T-helper 1 cell treated with Interleukin-12 subunit alpha and Interleukin-12 subunit beta and Interleukin-4 antibody, amounts not matched to agents 30 μg/mL and 1 μg/mL, for 36 hours (primary cell): ENCODE measurements around the gene RANBP3.

Experiments used
- H3K27ac Mint-ChIP-seq: one replicate; pipeline ENCODE4 v1.8.0; 2021; ENCODE audit warnings: mild to moderate bottlenecking, mixed read lengths
- H3K27me3 Mint-ChIP-seq: one replicate; pipeline ENCODE4 v1.8.0; 2021; ENCODE audit warnings: low read depth, mixed read lengths
- H3K36me3 Mint-ChIP-seq: one replicate; pipeline ENCODE4 v1.8.0; 2021; ENCODE audit warnings: low read depth, mixed read lengths
- H3K4me1 Mint-ChIP-seq: one replicate; pipeline ENCODE4 v1.8.0; 2021; ENCODE audit warnings: low read depth, mixed read lengths
- H3K4me3 Mint-ChIP-seq: one replicate; pipeline ENCODE4 v1.8.0; 2021; ENCODE audit warnings: mild to moderate bottlenecking, moderate library complexity, mixed read lengths
- H3K9me3 Mint-ChIP-seq: one replicate; pipeline ENCODE4 v1.8.0; 2021; ENCODE audit warnings: mixed read lengths

The RANBP3 gene

DNA sequence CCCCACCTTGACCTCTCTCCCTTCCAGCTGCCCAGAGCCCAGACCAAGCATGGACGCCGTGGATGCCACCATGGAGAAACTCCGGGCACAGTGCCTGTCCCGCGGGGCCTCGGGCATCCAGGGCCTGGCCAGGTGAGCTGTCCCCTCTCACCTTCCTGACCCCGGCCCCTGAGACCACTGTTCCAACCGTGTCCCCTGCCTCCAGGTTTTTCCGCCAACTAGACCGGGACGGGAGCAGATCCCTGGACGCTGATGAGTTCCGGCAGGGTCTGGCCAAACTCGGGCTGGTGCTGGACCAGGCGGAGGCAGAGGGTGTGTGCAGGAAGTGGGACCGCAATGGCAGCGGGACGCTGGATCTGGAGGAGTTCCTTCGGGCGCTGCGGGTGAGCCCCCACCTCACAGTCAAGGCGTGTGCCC, 63.6 kb downstream of the RANBP3 start:
- Mint-ChIP-seq H3K4me1 (no peaks in the 10 kb centered on the region), H3K9me3 (no peaks in the 10 kb centered on the region), H3K4me3 (no peak overlapping the region), H3K36me3 (peaks cover 5% of the 10 kb centered on the region), H3K27ac (no peak overlapping the region), H3K27me3 (no peaks in the 10 kb centered on the region)

DNA sequence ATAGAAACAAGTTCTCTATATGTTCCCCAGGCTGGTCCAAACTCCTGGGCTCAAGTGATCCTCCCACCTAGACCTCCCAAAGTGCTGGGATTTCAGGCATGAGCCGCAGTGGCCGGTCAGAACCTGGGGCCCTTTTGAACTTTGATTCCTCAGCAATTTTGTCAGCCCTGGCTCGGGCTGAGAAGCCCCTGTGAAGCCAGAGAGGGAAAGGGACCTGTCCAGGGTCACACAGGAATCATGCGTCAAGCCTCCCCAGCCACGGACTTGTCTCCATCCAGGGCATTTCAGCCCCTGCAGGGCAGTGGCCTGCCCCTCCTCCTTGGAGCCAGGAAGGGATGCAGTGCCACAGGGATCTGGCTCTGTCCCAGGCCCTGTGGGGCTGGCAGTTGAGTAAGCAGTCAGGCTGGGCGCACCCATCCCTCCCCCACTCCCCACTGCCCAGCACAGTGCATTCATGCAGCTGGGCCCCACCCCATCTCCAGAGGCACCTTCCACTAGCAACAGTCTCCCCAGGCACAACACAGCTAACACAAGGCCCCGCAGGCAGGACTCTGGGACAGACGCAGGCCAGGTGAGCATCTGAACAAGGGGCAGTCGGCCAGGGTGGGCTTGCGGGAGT, 64.1 kb downstream of the RANBP3 start, which contains the start of gene CAPS:
TSS of gene CAPS (plus strand) at position 516 of the 619 bp plus-strand sequence. CDS start 153 bp downstream, outside the sequence.
- H3K9me3 Mint-ChIP-seq = no peaks in the 10 kb centered on the region
- no peaks in the 10 kb centered on the region for H3K4me1 Mint-ChIP-seq
- H3K36me3 Mint-ChIP-seq = peaks cover 5% of the 10 kb centered on the region
- H3K4me3 Mint-ChIP-seq = no peak within 1 kb of the TSS
- no peak within 1 kb of the TSS for H3K27ac Mint-ChIP-seq
- H3K27me3 Mint-ChIP-seq = no peaks in the 10 kb centered on the region

DNA sequence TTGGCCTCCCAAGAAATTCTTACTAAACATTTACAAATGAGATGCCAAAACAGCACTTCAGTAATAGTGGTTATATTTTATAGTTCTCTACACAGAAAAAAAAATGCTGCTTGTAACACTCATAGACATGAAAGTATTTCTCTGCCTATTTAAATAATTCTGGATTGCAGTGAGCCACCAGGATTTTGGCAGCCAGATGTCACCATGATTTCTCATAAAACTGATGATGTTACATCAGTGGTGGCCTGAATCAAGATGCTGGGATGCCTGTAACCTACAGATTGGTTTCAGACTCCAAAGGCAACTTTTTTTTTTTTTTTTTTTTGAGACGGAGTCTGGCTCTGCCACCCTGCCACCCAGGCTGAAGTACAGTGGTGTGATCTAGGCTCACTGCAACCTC, 66.6 kb downstream of the RANBP3 start:
- H3K4me3 Mint-ChIP-seq = no peak overlapping the region
- H3K9me3 Mint-ChIP-seq = no peaks in the 10 kb centered on the region
- H3K4me1 Mint-ChIP-seq = peaks cover 4% of the 10 kb centered on the region
- H3K36me3 Mint-ChIP-seq = peaks cover 2% of the 10 kb centered on the region
- H3K27ac Mint-ChIP-seq = no peak overlapping the region
- no peaks in the 10 kb centered on the region for H3K27me3 Mint-ChIP-seq

DNA sequence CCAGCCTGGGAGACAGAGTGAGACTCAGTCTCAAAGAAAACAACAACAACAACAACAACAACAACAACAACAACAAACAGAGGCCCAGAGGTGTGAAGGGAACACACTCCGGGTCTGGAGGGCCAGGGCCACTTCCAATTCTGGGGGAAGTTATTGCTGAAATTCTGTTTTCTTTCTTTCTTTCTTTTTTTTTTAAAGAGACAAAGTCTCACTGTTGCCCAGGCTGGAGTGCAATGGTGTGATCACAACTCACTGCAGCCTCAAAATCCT, 67.4 kb downstream of the RANBP3 start:
- Mint-ChIP-seq H3K4me1 (peaks cover 8% of the 10 kb centered on the region), H3K9me3 (no peaks in the 10 kb centered on the region)

DNA sequence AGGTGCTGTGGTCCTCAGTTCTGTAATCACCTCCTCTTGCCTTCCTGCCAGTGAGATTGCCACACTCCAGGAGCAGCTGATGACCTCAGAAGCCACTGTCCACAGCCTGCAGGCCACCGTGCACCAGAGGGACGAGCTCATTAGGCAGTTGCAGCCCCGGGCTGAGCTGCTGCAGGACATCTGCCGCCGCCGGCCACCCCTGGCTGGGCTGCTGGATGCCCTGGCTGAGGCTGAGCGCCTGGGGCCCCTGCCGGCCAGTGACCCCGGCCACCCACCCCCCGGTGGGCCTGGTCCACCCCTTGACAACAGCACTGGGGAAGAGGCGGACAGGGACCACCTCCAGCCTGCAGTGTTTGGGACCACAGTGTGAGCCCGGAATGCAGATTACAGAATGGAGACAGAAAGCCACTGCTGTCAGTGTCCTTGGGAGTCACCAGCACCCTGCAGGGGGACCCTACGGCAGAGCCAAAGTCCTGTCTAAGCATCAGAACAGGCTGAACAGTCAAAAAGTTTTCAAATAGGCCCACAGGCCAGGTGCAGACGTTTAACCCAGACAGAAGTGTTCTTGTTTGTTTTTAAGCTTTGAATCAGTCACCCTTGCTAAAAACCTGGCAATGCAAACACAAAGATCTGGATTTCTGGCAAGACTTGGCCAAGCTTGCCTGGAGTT, 69.0 kb downstream of the RANBP3 start:
- peaks cover 8% of the 10 kb centered on the region for H3K4me1 Mint-ChIP-seq
- H3K36me3 Mint-ChIP-seq = peaks cover 2% of the 10 kb centered on the region

More for the DNA sequence above, 67.4 kb downstream of the RANBP3 start:
- H3K4me3 Mint-ChIP-seq = no peak overlapping the region
- no peak overlapping the region for H3K27ac Mint-ChIP-seq
- peaks cover 2% of the 10 kb centered on the region for H3K36me3 Mint-ChIP-seq
- no peaks in the 10 kb centered on the region for H3K27me3 Mint-ChIP-seq

DNA sequence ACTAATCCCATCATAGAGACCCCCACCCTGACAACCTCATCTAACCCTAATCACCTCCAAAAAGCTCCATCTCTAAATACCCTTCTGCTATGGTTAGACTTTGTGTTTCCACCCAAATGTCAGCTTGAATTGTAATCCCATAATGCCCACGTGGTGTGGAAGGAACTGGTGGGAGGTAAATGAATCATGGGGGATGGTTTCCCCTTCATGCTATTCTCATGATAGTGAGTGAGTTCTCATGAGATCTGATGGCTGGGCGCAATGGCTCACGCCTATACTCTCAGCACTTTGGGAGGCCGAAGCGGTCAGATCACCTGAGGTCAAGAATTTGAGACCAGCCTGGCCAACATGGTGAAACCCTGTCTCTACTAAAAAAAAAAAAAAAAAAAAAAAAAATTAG, 70.7 kb downstream of the RANBP3 start:
- Mint-ChIP-seq H3K27ac (no peak overlapping the region), H3K4me3 (no peak overlapping the region), H3K36me3 (peaks cover 6% of the 10 kb centered on the region), H3K9me3 (no peaks in the 10 kb centered on the region), H3K27me3 (no peaks in the 10 kb centered on the region), H3K4me1 (peaks cover 11% of the 10 kb centered on the region)

More for the DNA sequence above, 69.0 kb downstream of the RANBP3 start:
- no peak overlapping the region for H3K4me3 Mint-ChIP-seq
- no peaks in the 10 kb centered on the region for H3K9me3 Mint-ChIP-seq
- no peak overlapping the region for H3K27ac Mint-ChIP-seq
- H3K27me3 Mint-ChIP-seq = no peaks in the 10 kb centered on the region

DNA sequence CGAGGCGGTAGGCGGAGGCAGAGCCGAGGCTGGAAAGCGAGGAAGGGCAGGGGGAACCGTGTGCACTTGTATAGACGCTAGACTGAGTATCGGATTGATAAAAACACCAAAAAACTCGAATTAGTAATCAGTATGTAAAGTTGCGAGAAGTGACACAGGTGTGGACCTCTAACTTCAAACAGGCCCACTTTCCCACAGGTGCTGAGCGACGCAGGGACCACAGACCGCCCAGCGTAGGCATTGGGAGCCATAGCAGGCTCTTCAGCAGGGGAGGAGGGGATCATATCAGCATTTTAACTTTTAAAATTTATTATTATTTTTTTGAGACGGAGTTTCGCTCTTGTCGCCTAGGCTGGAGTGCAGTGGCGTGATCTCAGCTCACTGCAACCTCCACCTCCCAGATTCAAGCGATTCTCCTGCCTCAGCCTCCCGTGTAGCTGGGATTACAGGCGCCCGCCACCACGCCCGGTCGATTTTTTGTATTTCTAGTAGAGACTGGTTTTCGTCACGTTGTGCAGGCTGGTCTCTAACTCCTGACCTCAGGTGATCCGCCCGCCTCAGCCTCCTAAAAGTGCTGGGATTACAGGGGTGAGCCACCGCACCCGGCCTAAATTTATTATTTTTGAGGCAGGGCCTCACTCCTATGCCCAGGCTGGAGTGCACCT, 72.7 kb downstream of the RANBP3 start:
- Mint-ChIP-seq H3K9me3 (no peaks in the 10 kb centered on the region), H3K27ac (peak overlapping the region; percentile 52), H3K4me1 (peaks cover 16% of the 10 kb centered on the region), H3K4me3 (peak overlapping the region; percentile 94), H3K36me3 (peaks cover 8% of the 10 kb centered on the region), H3K27me3 (no peaks in the 10 kb centered on the region)

DNA sequence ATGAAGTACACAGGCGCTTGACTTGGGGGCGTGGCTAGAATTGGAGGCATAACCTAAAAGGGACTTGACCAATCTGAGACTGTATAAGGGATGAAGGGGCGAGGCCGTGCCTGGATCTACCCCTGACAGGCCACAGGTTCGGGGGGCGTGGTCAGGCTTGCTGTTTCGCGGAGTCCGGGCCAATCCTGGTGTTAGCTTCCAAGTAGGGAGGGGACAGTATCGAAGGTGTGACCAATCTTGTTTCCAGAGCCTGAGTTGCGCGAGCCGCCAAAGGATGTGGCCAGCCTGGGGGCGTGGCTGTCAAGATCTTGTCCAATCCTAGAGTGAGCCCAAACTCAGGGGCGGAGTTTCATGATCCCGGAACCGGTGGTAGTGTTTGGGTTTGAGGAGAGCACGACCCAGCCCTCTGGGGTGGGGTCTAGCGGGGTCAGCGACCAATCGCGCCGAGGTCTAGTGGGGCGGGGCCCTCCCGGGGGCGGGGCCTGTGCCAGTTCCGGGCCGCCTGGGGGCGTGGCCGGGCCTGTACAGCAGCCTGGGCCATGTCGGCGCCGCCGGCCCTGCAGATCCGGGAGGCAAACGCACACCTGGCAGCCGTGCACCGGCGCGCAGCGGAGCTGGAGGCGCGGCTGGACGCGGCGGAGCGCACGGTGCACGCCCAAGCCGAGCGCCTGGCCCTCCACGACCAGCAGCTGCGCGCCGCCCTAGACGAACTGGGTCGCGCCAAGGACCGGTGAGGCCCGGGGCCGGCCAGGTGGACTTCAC, 73.4 kb downstream of the RANBP3 start, which contains the start of gene VMAC:
TSS of gene VMAC (plus strand) at position 521 of the 762 bp plus-strand sequence. CDS start at position 540, 19 bp downstream.
- H3K27me3 Mint-ChIP-seq = no peaks in the 10 kb centered on the region
- peak within 1 kb of the TSS; percentile 100 for H3K27ac Mint-ChIP-seq
- H3K4me1 Mint-ChIP-seq = peaks cover 16% of the 10 kb centered on the region
- peaks cover 11% of the 10 kb centered on the region for H3K36me3 Mint-ChIP-seq
- no peaks in the 10 kb centered on the region for H3K9me3 Mint-ChIP-seq
- H3K4me3 Mint-ChIP-seq = peak within 1 kb of the TSS; percentile 94

DNA sequence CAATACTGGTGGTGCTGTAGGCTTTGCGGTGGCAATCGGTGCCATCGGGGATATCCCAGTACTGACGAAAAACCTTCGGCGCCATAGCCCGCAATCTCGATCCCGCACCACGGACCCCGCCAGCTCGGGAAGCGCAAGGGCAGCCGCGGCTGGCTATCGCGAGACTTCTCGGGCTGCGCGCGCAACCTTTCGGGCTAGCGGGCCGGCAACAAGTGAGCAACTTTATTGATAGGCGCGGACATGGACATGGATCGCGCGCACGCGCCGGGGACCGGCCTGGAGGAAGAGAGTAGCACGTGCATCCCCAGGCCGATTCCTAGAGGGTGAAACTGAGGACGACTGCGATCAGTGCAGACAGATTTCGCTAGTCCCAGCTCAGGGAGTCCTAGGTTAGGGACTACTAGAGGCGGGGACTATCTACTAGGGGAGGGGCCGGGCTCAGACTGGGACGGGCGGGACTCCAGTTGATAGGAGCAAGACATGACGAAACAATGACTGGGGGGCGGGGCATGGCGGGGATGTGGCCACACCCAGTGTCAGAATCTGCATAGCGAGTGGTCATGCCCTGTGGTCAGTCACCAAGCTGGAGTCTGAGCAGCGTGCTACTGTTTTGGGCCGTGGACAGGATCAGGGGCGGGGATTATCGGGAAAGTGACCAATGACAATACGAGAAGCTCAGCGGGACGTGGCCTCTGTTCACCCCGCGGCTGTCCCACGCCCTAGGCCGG, 74.2 kb downstream of the RANBP3 start, which contains the start of gene NDUFA11:
TSS of gene NDUFA11 (minus strand) at position 167 of the 728 bp plus-strand sequence. CDS start at position 85, 82 bp downstream.
- peak within 1 kb of the TSS; percentile 94 for H3K4me3 Mint-ChIP-seq
- no peaks in the 10 kb centered on the region for H3K27me3 Mint-ChIP-seq
- H3K36me3 Mint-ChIP-seq = peaks cover 11% of the 10 kb centered on the region
- peak within 1 kb of the TSS; percentile 100 for H3K27ac Mint-ChIP-seq
- H3K4me1 Mint-ChIP-seq = peaks cover 16% of the 10 kb centered on the region
- H3K9me3 Mint-ChIP-seq = no peaks in the 10 kb centered on the region

DNA sequence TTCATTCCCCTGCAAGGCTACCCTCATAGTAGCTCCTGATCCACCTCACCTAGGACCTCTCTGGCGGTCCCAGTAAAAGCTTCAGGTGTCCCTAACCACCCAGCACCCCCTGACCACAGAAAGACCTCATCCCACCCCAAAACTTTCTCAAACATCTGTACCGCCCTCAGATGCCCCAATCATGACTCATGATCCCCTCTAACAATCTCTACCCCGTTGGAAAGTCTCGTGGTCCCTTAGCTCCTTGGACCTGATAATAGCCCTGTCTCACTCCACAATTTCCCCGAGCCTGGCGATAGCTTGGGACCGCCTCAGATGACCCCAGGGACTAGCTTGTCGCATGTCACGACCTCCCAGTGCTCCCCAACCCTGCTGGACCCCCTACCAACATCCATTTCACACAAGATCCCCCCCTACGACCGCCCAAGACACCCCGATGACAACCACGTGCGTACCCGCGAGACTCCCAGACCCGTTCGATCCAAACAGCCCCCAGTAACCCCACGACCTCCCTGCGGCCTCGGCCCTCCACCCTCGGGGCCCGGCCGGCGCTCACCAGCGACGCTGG, 74.8 kb downstream of the RANBP3 start:
- Mint-ChIP-seq H3K27ac (peak overlapping the region; percentile 100), H3K4me3 (peak overlapping the region; percentile 94), H3K9me3 (no peaks in the 10 kb centered on the region), H3K27me3 (no peaks in the 10 kb centered on the region), H3K4me1 (peaks cover 16% of the 10 kb centered on the region), H3K36me3 (peaks cover 11% of the 10 kb centered on the region)

DNA sequence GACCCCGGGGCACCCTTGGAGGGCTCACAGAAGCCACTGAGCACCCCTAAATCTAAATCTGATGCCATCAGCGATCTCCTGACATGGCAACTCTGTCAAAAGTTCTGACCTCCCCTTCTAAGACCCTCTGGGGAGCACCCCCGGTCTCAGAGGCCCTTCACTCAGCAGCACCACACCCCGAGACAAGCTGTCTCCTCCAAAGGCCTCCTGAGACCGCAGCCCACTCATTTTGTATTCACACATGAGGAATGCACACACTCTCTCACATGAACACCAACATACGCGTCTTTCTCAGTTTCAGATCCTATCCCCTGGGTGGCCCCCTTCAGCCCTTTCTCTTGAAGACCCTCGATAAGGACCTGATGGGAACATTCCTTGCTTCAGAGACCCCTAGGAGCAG, 77.0 kb downstream of the RANBP3 start:
- H3K36me3 Mint-ChIP-seq = peaks cover 9% of the 10 kb centered on the region
- no peak overlapping the region for H3K4me3 Mint-ChIP-seq
- no peaks in the 10 kb centered on the region for H3K9me3 Mint-ChIP-seq
- H3K27me3 Mint-ChIP-seq = no peaks in the 10 kb centered on the region
- peaks cover 8% of the 10 kb centered on the region for H3K4me1 Mint-ChIP-seq
- H3K27ac Mint-ChIP-seq = no peak overlapping the region

DNA sequence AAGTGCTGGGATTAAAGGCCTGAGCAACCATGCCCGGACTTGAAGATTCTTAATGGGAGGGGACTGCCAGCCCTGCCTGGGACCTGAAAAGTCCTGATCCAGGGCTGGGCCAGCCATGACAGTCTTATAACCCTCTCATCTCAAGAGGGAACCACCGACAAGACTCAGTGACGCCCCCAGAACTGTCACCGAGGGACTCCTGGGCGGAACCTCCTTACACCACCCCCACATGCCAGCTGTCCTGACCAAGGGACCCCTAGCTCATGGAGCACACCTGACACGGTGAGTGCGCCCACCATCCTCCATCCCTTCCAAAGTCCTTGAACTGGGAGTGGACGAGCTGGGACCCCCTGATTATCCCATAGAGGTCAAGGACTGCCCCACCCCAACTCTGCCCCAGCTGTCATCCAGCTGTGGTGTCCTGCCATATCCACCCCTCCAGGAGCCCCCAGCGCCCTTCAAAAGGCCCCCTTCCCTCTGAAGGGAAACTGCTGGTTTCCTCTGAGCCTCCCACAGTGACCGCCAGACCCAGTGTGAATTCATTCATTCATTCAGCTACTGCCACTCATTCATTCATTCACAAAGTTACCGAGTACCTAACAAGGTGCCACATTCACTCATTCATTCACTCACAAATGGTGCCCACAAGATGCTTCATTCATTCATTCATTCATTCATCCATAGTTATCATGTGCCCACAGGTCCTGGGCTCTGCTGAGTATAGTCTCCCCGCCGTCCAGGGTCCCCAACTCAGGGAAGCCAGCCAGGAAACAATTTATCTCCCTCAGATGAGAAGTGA, 78.0 kb downstream of the RANBP3 start:
- no peaks in the 10 kb centered on the region for H3K27me3 Mint-ChIP-seq
- no peak overlapping the region for H3K27ac Mint-ChIP-seq
- no peak overlapping the region for H3K4me3 Mint-ChIP-seq
- H3K36me3 Mint-ChIP-seq = peaks cover 11% of the 10 kb centered on the region
- peaks cover 8% of the 10 kb centered on the region for H3K4me1 Mint-ChIP-seq
- H3K9me3 Mint-ChIP-seq = no peaks in the 10 kb centered on the region
